Measurements from ENCODE around the gene MSTO1.
A peak's percentile ranks its signal among the peaks of the same experiment; 100 is the strongest.
"Not testable (repeated sequence)": the region's sequence is repeated elsewhere in the genome, so short reads cannot be mapped to it uniquely, and the experiment has no call there.

MSTO1 gene

DNA sequence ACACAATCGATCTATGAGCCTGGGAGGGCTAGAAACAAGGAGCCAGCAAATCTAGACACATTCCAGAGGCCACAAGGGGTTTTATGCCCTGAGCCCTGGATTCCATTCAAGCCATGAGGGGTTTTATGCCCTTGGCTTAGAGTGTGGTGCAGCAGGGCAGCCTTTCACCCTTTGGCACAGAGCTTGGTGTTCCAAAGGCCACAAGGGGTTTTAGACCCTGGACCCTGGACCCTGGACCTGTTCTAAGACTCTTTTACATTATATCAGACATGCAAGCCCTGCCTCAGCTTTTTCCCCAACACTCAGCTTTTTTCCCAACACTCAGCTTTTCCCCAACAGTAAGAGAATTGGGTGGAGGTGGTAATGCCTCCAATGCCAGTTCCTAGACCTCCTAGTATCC, 13.3 kb downstream of the MSTO1 start:
- in situ Hi-C loops (cut with HindIII; ENCODE audit: low pct_ligation_motif_present, low sequenced_read_pairs), result no loop called here
- TF ChIP-seq, protein P1, sequence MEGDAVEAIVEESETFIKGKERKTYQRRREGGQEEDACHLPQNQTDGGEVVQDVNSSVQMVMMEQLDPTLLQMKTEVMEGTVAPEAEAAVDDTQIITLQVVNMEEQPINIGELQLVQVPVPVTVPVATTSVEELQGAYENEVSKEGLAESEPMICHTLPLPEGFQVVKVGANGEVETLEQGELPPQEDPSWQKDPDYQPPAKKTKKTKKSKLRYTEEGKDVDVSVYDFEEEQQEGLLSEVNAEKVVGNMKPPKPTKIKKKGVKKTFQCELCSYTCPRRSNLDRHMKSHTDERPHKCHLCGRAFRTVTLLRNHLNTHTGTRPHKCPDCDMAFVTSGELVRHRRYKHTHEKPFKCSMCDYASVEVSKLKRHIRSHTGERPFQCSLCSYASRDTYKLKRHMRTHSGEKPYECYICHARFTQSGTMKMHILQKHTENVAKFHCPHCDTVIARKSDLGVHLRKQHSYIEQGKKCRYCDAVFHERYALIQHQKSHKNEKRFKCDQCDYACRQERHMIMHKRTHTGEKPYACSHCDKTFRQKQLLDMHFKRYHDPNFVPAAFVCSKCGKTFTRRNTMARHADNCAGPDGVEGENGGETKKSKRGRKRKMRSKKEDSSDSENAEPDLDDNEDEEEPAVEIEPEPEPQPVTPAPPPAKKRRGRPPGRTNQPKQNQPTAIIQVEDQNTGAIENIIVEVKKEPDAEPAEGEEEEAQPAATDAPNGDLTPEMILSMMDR (IDR thresholded peaks at IDR 0.05; ENCODE audit: low read depth, low read length, missing control alignments), result no peak
- no peak overlapping the region for H3K4me3 ChIP-seq (ENCODE audit: low read depth, low read length)
- H3K27me3 ChIP-seq (replicated peaks), result no peaks in the 10 kb centered on the region
- no peaks in the 10 kb centered on the region for H3K36me3 ChIP-seq (replicated peaks)
- H3K27ac ChIP-seq, result no peak overlapping the region
- DNase-seq, result no peak

DNA sequence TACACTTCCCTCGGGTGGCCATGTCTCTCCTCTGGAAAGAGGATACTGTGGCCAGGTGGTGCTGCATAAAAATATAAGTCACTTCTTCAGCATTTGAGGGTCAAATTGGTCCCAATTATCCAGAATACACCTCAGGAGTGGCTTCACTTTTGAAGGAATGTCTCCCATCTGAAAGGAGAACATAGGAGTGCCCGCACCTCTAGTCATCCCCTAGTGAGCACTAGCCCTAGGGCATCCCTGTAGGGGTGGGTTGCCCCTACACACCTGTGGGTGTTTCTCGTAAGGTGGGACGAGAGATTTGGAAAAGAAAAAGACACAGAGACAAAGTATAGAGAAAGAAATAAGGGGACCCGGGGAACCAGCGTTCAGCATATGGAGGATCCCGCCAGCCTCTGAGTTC, 16.4 kb downstream of the MSTO1 start:
- H3K4me3 ChIP-seq (ENCODE audit: low read depth, low read length); H3K27ac ChIP-seq; H3K36me3 ChIP-seq (replicated peaks); DNase-seq; in situ Hi-C loops (cut with HindIII; ENCODE audit: low pct_ligation_motif_present, low sequenced_read_pairs); H3K27me3 ChIP-seq (replicated peaks): not testable (repeated sequence)

DNA sequence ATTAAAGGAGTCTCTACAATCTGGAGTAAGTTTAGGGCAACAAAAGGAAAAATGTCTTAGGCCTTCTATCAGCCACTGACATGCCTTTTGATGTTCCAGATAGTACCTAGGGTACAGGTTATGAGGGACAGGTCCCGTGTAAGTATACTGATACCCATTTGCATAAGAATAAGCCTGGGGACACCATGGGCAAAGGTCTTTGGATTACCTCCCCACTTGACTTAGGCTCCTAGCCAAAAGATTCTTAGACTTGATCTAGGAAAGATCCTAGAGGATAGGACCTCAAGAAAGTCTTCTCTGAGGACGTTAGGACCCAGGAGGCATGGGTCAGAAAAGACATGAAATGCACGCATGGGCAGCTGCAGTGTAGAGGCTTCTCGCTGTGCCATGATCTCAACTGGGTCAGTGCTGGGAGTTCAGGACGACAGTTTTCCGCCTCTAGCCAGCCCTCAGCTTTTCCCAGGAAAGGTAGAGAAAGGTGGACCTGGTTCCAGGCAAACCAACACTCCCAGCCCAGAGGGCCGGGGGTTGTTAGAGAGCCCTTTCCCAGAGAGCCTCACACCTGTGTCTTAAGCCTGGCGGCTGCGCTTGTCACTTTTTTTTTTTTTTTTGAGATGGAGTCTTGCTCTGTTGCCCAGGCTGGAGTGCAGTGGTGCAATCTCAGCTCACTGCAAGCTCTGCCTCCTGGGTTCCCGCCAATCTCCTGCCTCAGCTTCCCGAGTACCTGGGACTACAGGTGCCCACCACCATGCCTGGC, 26.6 kb downstream of the MSTO1 start:
- in situ Hi-C loops (cut with HindIII; ENCODE audit: low pct_ligation_motif_present, low sequenced_read_pairs), result no loop called here
- H3K36me3 ChIP-seq (replicated peaks), result no peaks in the 10 kb centered on the region
- no peak overlapping the region for H3K4me3 ChIP-seq (ENCODE audit: low read depth, low read length)
- H3K27me3 ChIP-seq (replicated peaks), result no peaks in the 10 kb centered on the region
- no peak overlapping the region for H3K27ac ChIP-seq
- TF ChIP-seq, protein P1 (IDR thresholded peaks at IDR 0.05; ENCODE audit: low read depth, low read length, missing control alignments), result no peak
- DNase-seq, result no peak

DNA sequence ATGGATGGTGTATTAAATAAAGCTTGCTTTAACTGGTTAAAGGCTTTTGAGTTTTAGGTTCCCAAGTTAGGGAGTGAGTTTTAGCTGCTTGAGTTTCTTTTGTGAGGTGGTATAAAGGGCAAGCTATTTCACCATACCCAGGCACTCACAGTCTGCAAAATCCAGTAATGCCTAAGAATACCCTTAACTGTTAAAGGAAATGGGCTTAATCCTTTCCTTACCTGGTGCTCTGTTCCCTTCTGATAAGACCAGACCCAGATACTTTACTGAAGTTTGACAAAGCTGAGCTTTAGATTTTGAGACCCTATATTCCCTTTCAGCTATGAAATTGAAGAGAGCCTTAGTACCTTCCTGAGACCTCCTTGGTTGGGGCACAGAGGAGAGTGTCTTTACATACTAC, 30.3 kb downstream of the MSTO1 start:
- H3K27me3 ChIP-seq (replicated peaks), result no peaks in the 10 kb centered on the region
- in situ Hi-C loops (cut with HindIII; ENCODE audit: low pct_ligation_motif_present, low sequenced_read_pairs), result no loop called here
- TF ChIP-seq, protein P1 (IDR thresholded peaks at IDR 0.05; ENCODE audit: low read depth, low read length, missing control alignments), result no peak
- no peak overlapping the region for H3K4me3 ChIP-seq (ENCODE audit: low read depth, low read length)
- DNase-seq, result no peak
- no peaks in the 10 kb centered on the region for H3K36me3 ChIP-seq (replicated peaks)
- no peak overlapping the region for H3K27ac ChIP-seq

DNA sequence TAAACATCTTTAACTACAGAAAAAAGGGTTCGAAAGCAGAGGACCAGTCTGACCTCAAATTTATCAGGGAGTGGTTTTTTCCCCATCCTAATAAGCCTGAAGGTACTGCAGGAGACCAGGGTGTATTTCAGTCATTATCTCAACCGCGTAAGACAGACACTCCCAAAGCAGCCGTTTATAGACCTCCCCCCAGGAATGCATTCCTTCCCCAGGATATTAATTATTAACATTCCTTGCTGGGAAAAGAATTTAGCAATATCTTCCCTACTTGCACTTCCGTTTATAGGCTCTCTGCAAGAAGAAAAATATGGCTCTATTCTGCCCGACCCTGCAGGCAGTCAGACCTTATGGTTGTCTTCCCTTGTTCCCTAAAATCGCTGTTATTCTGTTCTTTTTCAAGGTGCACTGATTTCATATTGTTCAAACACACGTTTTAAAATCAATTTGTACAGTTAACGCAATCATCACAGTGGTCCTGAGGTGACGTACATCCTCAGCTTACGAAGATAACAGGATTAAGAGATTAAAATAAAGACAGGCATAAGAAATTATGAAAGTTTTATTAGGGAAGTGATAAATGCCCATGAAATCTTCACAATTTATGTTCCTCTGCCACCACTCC, 32.7 kb downstream of the MSTO1 start:
- H3K4me3 ChIP-seq (ENCODE audit: low read depth, low read length); H3K27me3 ChIP-seq (replicated peaks); H3K36me3 ChIP-seq (replicated peaks); in situ Hi-C loops (cut with HindIII; ENCODE audit: low pct_ligation_motif_present, low sequenced_read_pairs); H3K27ac ChIP-seq: not testable (repeated sequence)
- peak; percentile 4 for DNase-seq

DNA sequence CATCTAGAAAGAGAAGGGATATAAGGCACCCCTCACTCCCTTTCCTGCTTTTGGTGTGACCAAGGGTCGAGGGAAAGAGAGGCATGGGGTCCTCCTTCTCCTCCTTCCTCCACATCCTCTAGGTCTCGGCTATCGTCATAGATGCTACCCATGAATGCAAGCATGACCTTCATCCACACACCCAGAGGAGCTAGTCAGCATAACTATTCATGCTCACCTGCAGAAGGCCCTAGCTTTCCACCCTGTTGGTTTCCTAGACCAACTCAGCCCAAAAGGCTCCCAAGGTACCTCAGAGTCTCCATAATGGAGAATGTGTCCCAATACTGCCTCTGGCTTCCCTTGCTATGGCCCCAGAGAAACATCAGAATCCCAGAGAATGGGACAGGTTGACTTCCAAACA, 33.2 kb downstream of the MSTO1 start:
- Histone ChIP-seq H3K36me3 (replicated peaks) (no peaks in the 10 kb centered on the region), H3K27me3 (replicated peaks) (no peaks in the 10 kb centered on the region), H3K4me3 (ENCODE audit: low read depth, low read length) (no peak overlapping the region), H3K27ac (no peak overlapping the region)
- in situ Hi-C loops (cut with HindIII; ENCODE audit: low pct_ligation_motif_present, low sequenced_read_pairs), result no loop called here
- TF ChIP-seq, protein P1 (IDR thresholded peaks at IDR 0.05; ENCODE audit: low read depth, low read length, missing control alignments), result no peak
- DNase-seq, result no peak

Measured in brain microvascular endothelial cell (primary cell).